Measurements from ENCODE around the gene CHMP1A. TPM values are rescaled to one million over a fixed set of nuclear protein-coding genes. Genes with fewer than 3 reads are reported as not detected.
"Not testable (repeated sequence)": the region's sequence is repeated elsewhere in the genome, so short reads cannot be mapped to it uniquely, and the experiment has no call there.

Gene CHMP1A
- total RNA-seq, 4 donors from 2014 or later, result 54.5 to 101 (median 82.2) TPM

DNA sequence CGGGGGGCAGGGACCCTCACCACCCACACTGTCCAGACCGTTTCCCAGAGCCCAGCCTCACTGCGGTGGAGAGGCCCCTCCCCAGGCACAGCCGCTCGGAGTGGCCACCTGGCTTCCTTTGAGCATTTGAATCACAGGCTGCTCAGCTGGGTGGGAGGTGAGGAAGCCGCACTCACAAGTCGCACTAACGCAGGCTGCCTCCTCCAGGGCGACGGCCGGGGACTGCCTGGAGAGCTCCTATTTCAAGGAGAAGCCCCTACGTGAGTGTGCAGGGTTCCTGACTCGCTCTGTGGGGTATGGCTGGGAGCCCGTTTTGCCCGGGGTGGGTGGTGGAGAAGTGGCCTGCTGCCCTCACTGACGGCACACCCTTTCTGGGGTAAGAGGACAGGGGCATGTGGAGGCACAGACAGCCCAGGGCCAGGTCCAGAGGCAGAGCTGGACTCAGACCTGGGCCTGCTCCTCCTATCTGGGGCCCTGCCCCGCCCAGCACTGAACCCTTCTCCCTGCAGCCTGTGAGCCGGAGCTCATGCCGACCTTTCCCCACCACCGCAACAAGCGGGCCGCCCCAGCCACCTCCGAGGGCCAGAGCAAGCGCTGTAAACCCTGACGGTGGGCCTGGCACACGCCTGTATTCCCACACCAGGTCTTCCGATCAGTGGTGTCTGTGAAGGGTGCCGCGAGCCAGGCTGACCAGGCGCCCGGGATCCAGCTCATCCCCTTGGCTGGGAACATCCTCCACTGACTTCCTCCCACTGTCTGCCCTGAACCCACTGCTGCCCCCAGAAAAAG is 37.8 kb upstream of the CHMP1A start:
- ATAC-seq, result no peak

DNA sequence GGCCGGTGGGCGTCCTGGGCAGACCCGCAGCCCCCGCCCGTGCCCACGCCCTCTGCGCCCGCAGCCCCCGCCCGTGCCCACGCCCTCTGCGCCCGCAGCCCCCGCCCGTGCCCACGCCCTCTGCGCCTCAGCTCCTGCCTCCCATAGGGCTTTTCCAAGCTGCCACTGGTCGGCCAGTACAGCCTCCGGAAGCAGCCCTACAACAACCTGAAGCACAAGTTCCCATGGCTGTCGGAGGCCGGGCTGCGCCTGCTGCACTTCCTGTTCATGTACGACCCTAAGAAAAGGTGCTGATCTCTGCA is 37.2 kb upstream of the CHMP1A start:
- H3K27ac ChIP-seq, H3K9me3 ChIP-seq, H3K4me3 ChIP-seq, H3K27me3 ChIP-seq, H3K4me1 ChIP-seq, ATAC-seq: not testable (repeated sequence)
- WGBS, 2 donors (ENCODE audit: low coverage in 1 of 2), result no CpG with 5 or more reads among the region's 23 CpGs
- H3K36me3 ChIP-seq, result peaks cover 0 to 81% of the 10 kb centered on the region in 2 donors

More for the DNA sequence above, 37.8 kb upstream of the CHMP1A start:
- no peak for TF ChIP-seq EP300 (IDR thresholded peaks at IDR 0.05)
- TF ChIP-seq POLR2A (IDR thresholded peaks at IDR 0.05), result no peak
- TF ChIP-seq, protein P1, sequence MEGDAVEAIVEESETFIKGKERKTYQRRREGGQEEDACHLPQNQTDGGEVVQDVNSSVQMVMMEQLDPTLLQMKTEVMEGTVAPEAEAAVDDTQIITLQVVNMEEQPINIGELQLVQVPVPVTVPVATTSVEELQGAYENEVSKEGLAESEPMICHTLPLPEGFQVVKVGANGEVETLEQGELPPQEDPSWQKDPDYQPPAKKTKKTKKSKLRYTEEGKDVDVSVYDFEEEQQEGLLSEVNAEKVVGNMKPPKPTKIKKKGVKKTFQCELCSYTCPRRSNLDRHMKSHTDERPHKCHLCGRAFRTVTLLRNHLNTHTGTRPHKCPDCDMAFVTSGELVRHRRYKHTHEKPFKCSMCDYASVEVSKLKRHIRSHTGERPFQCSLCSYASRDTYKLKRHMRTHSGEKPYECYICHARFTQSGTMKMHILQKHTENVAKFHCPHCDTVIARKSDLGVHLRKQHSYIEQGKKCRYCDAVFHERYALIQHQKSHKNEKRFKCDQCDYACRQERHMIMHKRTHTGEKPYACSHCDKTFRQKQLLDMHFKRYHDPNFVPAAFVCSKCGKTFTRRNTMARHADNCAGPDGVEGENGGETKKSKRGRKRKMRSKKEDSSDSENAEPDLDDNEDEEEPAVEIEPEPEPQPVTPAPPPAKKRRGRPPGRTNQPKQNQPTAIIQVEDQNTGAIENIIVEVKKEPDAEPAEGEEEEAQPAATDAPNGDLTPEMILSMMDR (IDR thresholded peaks at IDR 0.05), result no peak
- no peak for TF ChIP-seq POLR2AphosphoS5 (IDR thresholded peaks at IDR 0.05)
- WGBS, 2 donors (ENCODE audit: low coverage in 1 of 2), result no CpG with 5 or more reads among the region's 31 CpGs
- Histone ChIP-seq H3K36me3 (peaks cover 0 to 78% of the 10 kb centered on the region in 2 donors), H3K27ac (no peak overlapping the region), H3K27me3 (no peaks in the 10 kb centered on the region), H3K4me3 (no peak overlapping the region), H3K9me3 (no peaks in the 10 kb centered on the region), H3K4me1 (peaks cover 0 to 9% (median 1%) of the 10 kb centered on the region in 3 donors)

- Histone ChIP-seq H3K36me3 (peaks cover 0 to 81% of the 10 kb centered on the region in 2 donors), H3K27me3 (no peaks in the 10 kb centered on the region), H3K4me3 (no peak overlapping the region), H3K9me3 (no peaks in the 10 kb centered on the region), H3K4me1 (no peaks in the 10 kb centered on the region), H3K27ac (no peak overlapping the region)
- WGBS, 2 donors (ENCODE audit: low coverage in 1 of 2), result 85 to 100% methylated on average over 2 to 4 of the region's 32 CpGs
- TF ChIP-seq, protein P1 (IDR thresholded peaks at IDR 0.05), result no peak
- no peak for ATAC-seq
These were observed 36.6 kb upstream of the CHMP1A start for GRCh38 chr16:89693931-89694783.

- 40% methylated on average over 1 of the region's 11 CpGs; no CpG with 5 or more reads in 1 of the 2 donors for WGBS, 2 donors (ENCODE audit: low coverage in 1 of 2)
- H3K36me3 ChIP-seq, result peaks cover 0 to 81% of the 10 kb centered on the region in 2 donors
- no peaks in the 10 kb centered on the region for H3K9me3 ChIP-seq
These were observed 35.8 kb upstream of the CHMP1A start for GRCh38 chr16:89693289-89693731.

DNA sequence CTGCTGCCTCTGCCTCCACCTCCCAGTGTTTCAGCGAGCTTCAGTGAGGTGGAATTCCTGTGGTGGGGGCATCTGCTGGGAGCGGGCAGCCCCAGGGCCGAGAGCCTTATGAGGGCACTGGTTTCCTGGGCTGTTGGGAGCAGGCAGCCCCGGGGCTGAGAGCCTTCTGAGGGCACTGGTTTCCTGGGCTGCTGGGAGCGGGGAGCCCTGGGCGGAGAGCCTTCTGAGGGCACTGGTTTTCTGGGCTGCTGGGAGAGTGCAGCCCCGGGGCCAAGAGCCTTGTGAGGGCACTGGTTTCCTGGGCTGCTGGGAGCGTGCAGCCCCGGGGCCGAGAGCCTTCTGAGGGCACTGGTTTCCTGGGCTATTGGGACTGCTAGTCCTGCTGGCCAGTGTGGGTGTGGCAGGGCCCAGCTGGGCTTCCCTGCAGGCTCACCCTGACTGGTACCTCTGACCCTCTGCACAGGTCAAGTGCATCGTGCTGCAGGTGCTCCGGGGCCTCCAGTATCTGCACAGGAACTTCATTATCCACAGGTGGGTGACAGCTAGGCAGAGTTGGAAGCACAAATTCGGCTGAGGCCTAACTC is 34.6 kb upstream of the CHMP1A start:
- WGBS, 2 donors (ENCODE audit: low coverage in 1 of 2), result 86% methylated on average over 1 of the region's 13 CpGs; no CpG with 5 or more reads in 1 of the 2 donors
- H3K4me3 ChIP-seq, result no peak overlapping the region
- H3K36me3 ChIP-seq, result peaks cover 0 to 71% of the 10 kb centered on the region in 2 donors
- no peak for ATAC-seq
- H3K27ac ChIP-seq, result no peak overlapping the region
- TF ChIP-seq EP300 (IDR thresholded peaks at IDR 0.05), result no peak
- TF ChIP-seq, protein P1 (IDR thresholded peaks at IDR 0.05), result no peak
- TF ChIP-seq POLR2AphosphoS5 (IDR thresholded peaks at IDR 0.05), result no peak
- TF ChIP-seq POLR2A (IDR thresholded peaks at IDR 0.05), result no peak
- no peaks in the 10 kb centered on the region for H3K9me3 ChIP-seq
- H3K27me3 ChIP-seq, result no peaks in the 10 kb centered on the region
- H3K4me1 ChIP-seq, result peaks cover 3 to 18% (median 8%) of the 10 kb centered on the region in 3 donors

More at GRCh38 chr16:89693289-89693731, 35.8 kb upstream of the CHMP1A start:
- no peaks in the 10 kb centered on the region for H3K27me3 ChIP-seq
- peaks cover 0 to 6% (median 0%) of the 10 kb centered on the region in 3 donors for H3K4me1 ChIP-seq
- H3K4me3 ChIP-seq, result no peak overlapping the region
- no peak for ATAC-seq
- TF ChIP-seq POLR2A (IDR thresholded peaks at IDR 0.05), result no peak
- TF ChIP-seq EP300 (IDR thresholded peaks at IDR 0.05), result no peak
- TF ChIP-seq, protein P1 (IDR thresholded peaks at IDR 0.05), result no peak
- no peak overlapping the region for H3K27ac ChIP-seq
